HG02623 (cell line): ENCODE results near the gene UBE2C.
"Not testable (repeated sequence)": the region's sequence is repeated elsewhere in the genome, so short reads cannot be mapped to it uniquely, and the experiment has no call there.

Experiments used
- ATAC-seq: cut with Tn5 transposase; IDR thresholded peaks from one replicate; pipeline ENCODE4 v1.9.1; 2021; ENCODE audit warnings: moderate library complexity; ENCODE audit not compliant: unreplicated experiment

The UBE2C gene

GRCh38 chr20:45797510-45797909, 14.9 kb upstream of the UBE2C start:
- not testable (repeated sequence) for ATAC-seq

GRCh38 chr20:45797955-45798354, 14.5 kb upstream of the UBE2C start:
- not testable (repeated sequence) for ATAC-seq

GRCh38 chr20:45798935-45799642, 13.4 kb upstream of the UBE2C start:
- no peak for ATAC-seq

GRCh38 chr20:45801851-45802250, 10.6 kb upstream of the UBE2C start:
- no peak for ATAC-seq

- no peak for ATAC-seq
These were observed 2.1 kb upstream of the UBE2C start for GRCh38 chr20:45810191-45810970.

GRCh38 chr20:45813006-45813340, 529 bp downstream of the UBE2C start:
- no peak for ATAC-seq

- no peak for ATAC-seq
These were observed 1.0 kb downstream of the UBE2C start for GRCh38 chr20:45813489-45813888.

GRCh38 chr20:45814314-45814713, 1.9 kb downstream of the UBE2C start:
- no peak for ATAC-seq

GRCh38 chr20:45816951-45817350, 4.5 kb downstream of the UBE2C start:
- ATAC-seq, result no peak

- ATAC-seq, result no peak
These were observed 5.1 kb downstream of the UBE2C start for GRCh38 chr20:45817376-45818194.

GRCh38 chr20:45818239-45818638, 5.8 kb downstream of the UBE2C start:
- ATAC-seq, result no peak

- ATAC-seq, result no peak
These were observed 7.0 kb downstream of the UBE2C start for GRCh38 chr20:45819466-45819865.

GRCh38 chr20:45821947-45822346, 9.5 kb downstream of the UBE2C start:
- no peak for ATAC-seq

GRCh38 chr20:45822857-45823256, 10.4 kb downstream of the UBE2C start:
- ATAC-seq, result no peak

GRCh38 chr20:45823949-45824835, 11.7 kb downstream of the UBE2C start:
- no peak for ATAC-seq

GRCh38 chr20:45826381-45827019, 14.1 kb downstream of the UBE2C start:
- no peak for ATAC-seq

GRCh38 chr20:45827030-45827652, 14.7 kb downstream of the UBE2C start, which contains the start of gene TNNC2:
TSS of gene TNNC2 (minus strand) at chr20:45827312. CDS start at chr20:45827248, 64 bp downstream.
- no peak for ATAC-seq

GRCh38 chr20:45827712-45828111, 15.3 kb downstream of the UBE2C start:
- ATAC-seq, result no peak

- ATAC-seq, result no peak
These were observed 16.1 kb downstream of the UBE2C start for GRCh38 chr20:45828589-45828988.
